ENCODE results near the gene MICAL3. TPM values are rescaled to one million over a fixed set of nuclear protein-coding genes. Genes with fewer than 3 reads are reported as not detected.
"Not testable (repeated sequence)": the region's sequence is repeated elsewhere in the genome, so short reads cannot be mapped to it uniquely, and the experiment has no call there.

MICAL3 gene
- total RNA-seq, 3 donors from 2014 or later, result 33.9 to 39.6 (median 35.1) TPM

GRCh38 chr22:18053216-18053946 lies 29.0 kb upstream of the MICAL3 start:
- ATAC-seq; H3K36me3 Mint-ChIP-seq (ENCODE audit: insufficient read depth); H3K9me3 Mint-ChIP-seq; H3K4me3 Mint-ChIP-seq; DNase-seq; H3K4me1 Mint-ChIP-seq (ENCODE audit: low read depth); H3K27me3 Mint-ChIP-seq (ENCODE audit: low read depth): not testable (repeated sequence)

GRCh38 chr22:18051113-18051512 lies 26.8 kb upstream of the MICAL3 start:
- H3K4me3 Mint-ChIP-seq; H3K27me3 Mint-ChIP-seq (ENCODE audit: low read depth); ATAC-seq; H3K36me3 Mint-ChIP-seq (ENCODE audit: insufficient read depth); H3K4me1 Mint-ChIP-seq (ENCODE audit: low read depth); DNase-seq; H3K9me3 Mint-ChIP-seq: not testable (repeated sequence)

- no peaks in the 10 kb centered on the region for H3K9me3 Mint-ChIP-seq
- H3K27me3 Mint-ChIP-seq (ENCODE audit: low read depth), result peaks cover 7% of the 10 kb centered on the region
- no peaks in the 10 kb centered on the region for H3K36me3 Mint-ChIP-seq (ENCODE audit: insufficient read depth)
- no peaks in the 10 kb centered on the region for H3K4me1 Mint-ChIP-seq (ENCODE audit: low read depth)
- no peak for ATAC-seq
- no peak overlapping the region for H3K4me3 Mint-ChIP-seq
- DNase-seq, result no peak
These were observed 25.7 kb upstream of the MICAL3 start for GRCh38 chr22:18050065-18050464.

- Mint-ChIP-seq H3K4me1 (ENCODE audit: low read depth) (no peaks in the 10 kb centered on the region), H3K4me3 (no peak overlapping the region), H3K9me3 (no peaks in the 10 kb centered on the region), H3K27me3 (ENCODE audit: low read depth) (peaks cover 7% of the 10 kb centered on the region), H3K36me3 (ENCODE audit: insufficient read depth) (no peaks in the 10 kb centered on the region)
- DNase-seq (no peak), ATAC-seq (no peak)
These were observed 24.1 kb upstream of the MICAL3 start for GRCh38 chr22:18048441-18048898.

GRCh38 chr22:18048041-18048440 lies 23.7 kb upstream of the MICAL3 start:
- Mint-ChIP-seq H3K36me3 (ENCODE audit: insufficient read depth) (no peaks in the 10 kb centered on the region), H3K9me3 (no peaks in the 10 kb centered on the region), H3K4me3 (no peak overlapping the region), H3K4me1 (ENCODE audit: low read depth) (no peaks in the 10 kb centered on the region), H3K27me3 (ENCODE audit: low read depth) (peaks cover 7% of the 10 kb centered on the region)
- ATAC-seq (no peak), DNase-seq (no peak)

GRCh38 chr22:18045794-18046193 lies 21.4 kb upstream of the MICAL3 start:
- DNase-seq (no peak), ATAC-seq (no peak)
- Mint-ChIP-seq H3K36me3 (ENCODE audit: insufficient read depth) (no peaks in the 10 kb centered on the region), H3K4me3 (no peak overlapping the region), H3K27me3 (ENCODE audit: low read depth) (peaks cover 7% of the 10 kb centered on the region), H3K9me3 (no peaks in the 10 kb centered on the region), H3K4me1 (ENCODE audit: low read depth) (no peaks in the 10 kb centered on the region)

GRCh38 chr22:18044548-18045271 lies 20.3 kb upstream of the MICAL3 start:
- DNase-seq, result no peak
- no peaks in the 10 kb centered on the region for H3K4me1 Mint-ChIP-seq (ENCODE audit: low read depth)
- no peaks in the 10 kb centered on the region for H3K9me3 Mint-ChIP-seq
- peaks cover 7% of the 10 kb centered on the region for H3K27me3 Mint-ChIP-seq (ENCODE audit: low read depth)
- no peak overlapping the region for H3K4me3 Mint-ChIP-seq
- no peak for ATAC-seq
- H3K36me3 Mint-ChIP-seq (ENCODE audit: insufficient read depth), result no peaks in the 10 kb centered on the region

- DNase-seq, result no peak
- H3K9me3 Mint-ChIP-seq, result no peaks in the 10 kb centered on the region
These were observed 18.3 kb upstream of the MICAL3 start for GRCh38 chr22:18042685-18043084.

GRCh38 chr22:18040898-18041297 lies 16.5 kb upstream of the MICAL3 start:
- not testable (repeated sequence) for H3K9me3 Mint-ChIP-seq; H3K36me3 Mint-ChIP-seq (ENCODE audit: insufficient read depth); H3K4me3 Mint-ChIP-seq

More at GRCh38 chr22:18042685-18043084, 18.3 kb upstream of the MICAL3 start:
- peaks cover 6% of the 10 kb centered on the region for H3K27me3 Mint-ChIP-seq (ENCODE audit: low read depth)
- no peak for ATAC-seq
- H3K4me3 Mint-ChIP-seq, result no peak overlapping the region
- no peaks in the 10 kb centered on the region for H3K4me1 Mint-ChIP-seq (ENCODE audit: low read depth)
- H3K36me3 Mint-ChIP-seq (ENCODE audit: insufficient read depth), result no peaks in the 10 kb centered on the region

GRCh38 chr22:18035751-18036150 lies 11.4 kb upstream of the MICAL3 start:
- no peaks in the 10 kb centered on the region for H3K4me1 Mint-ChIP-seq (ENCODE audit: low read depth)
- H3K9me3 Mint-ChIP-seq, result no peaks in the 10 kb centered on the region
- H3K36me3 Mint-ChIP-seq (ENCODE audit: insufficient read depth), result no peaks in the 10 kb centered on the region
- H3K27me3 Mint-ChIP-seq (ENCODE audit: low read depth), result peaks cover 10% of the 10 kb centered on the region
- no peak for ATAC-seq
- no peak for DNase-seq
- H3K4me3 Mint-ChIP-seq, result no peak overlapping the region

More at GRCh38 chr22:18040898-18041297, 16.5 kb upstream of the MICAL3 start:
- H3K27me3 Mint-ChIP-seq (ENCODE audit: low read depth); H3K4me1 Mint-ChIP-seq (ENCODE audit: low read depth); DNase-seq; ATAC-seq: not testable (repeated sequence)

GRCh38 chr22:18034076-18034475 lies 9.7 kb upstream of the MICAL3 start:
- H3K4me3 Mint-ChIP-seq, result no peak overlapping the region
- H3K27me3 Mint-ChIP-seq (ENCODE audit: low read depth), result peaks cover 8% of the 10 kb centered on the region
- no peak for DNase-seq
- no peaks in the 10 kb centered on the region for H3K4me1 Mint-ChIP-seq (ENCODE audit: low read depth)
- no peaks in the 10 kb centered on the region for H3K9me3 Mint-ChIP-seq
- H3K36me3 Mint-ChIP-seq (ENCODE audit: insufficient read depth), result no peaks in the 10 kb centered on the region
- no peak for ATAC-seq

GRCh38 chr22:18033204-18033998 lies 9.0 kb upstream of the MICAL3 start:
- no peaks in the 10 kb centered on the region for H3K36me3 Mint-ChIP-seq (ENCODE audit: insufficient read depth)
- peaks cover 7% of the 10 kb centered on the region for H3K27me3 Mint-ChIP-seq (ENCODE audit: low read depth)
- no peaks in the 10 kb centered on the region for H3K4me1 Mint-ChIP-seq (ENCODE audit: low read depth)
- ATAC-seq (no peak), DNase-seq (no peak)
- H3K4me3 Mint-ChIP-seq, result no peak overlapping the region
- H3K9me3 Mint-ChIP-seq, result no peaks in the 10 kb centered on the region

GRCh38 chr22:18032455-18033101 lies 8.2 kb upstream of the MICAL3 start:
- Mint-ChIP-seq H3K36me3 (ENCODE audit: insufficient read depth) (no peaks in the 10 kb centered on the region), H3K4me3 (no peak overlapping the region), H3K27me3 (ENCODE audit: low read depth) (peaks cover 8% of the 10 kb centered on the region), H3K4me1 (ENCODE audit: low read depth) (no peaks in the 10 kb centered on the region), H3K9me3 (no peaks in the 10 kb centered on the region)
- DNase-seq (no peak), ATAC-seq (no peak)
